ENCODE measurements around the gene TAF5L. TPM values are rescaled to one million over a fixed set of nuclear protein-coding genes. Genes with fewer than 3 reads are reported as not detected.
"Not testable (repeated sequence)": the region's sequence is repeated elsewhere in the genome, so short reads cannot be mapped to it uniquely, and the experiment has no call there.

The TAF5L gene
- total and polyA plus RNA-seq, 4 experiments from 2014 or later = 4.3 to 21.3 (median 13.9) TPM

DNA sequence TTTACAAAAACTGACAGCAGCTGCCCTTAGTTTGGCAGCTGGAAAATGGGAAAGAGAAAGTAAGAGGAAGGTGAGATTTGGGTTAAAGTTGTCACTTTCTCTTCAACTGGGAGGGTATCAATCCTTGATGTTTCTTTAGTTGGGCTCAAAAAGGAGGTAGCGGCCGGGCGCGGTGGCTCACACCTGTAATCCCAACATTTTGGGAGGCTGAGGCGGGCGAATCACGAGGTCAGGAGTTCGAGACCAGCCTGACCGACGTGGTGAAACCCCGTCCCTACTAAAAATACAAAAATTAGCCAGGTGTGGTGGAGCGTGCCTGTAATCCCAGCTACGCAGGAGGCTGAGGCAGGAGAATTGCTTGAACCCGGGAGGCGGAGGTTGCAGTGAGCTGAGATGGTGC lies 65.8 kb downstream of the TAF5L start:
- peaks cover 31% of the 10 kb centered on the region for H3K4me1 ChIP-seq (ENCODE audit: insufficient read depth, low read length)
- intact Hi-C loops (cut with micrococcal nuclease); DNase-seq; H3K9me3 ChIP-seq (ENCODE audit: control insufficient read depth in 1 of 2, low read length in 2 of 2); H3K27me3 ChIP-seq (ENCODE audit: insufficient read depth, low read length); H3K36me3 ChIP-seq (ENCODE audit: insufficient read depth, low read length); H3K4me3 ChIP-seq (ENCODE audit: low read length in 2 of 2); H3K27ac Mint-ChIP-seq; H3K36me3 Mint-ChIP-seq; H3K27ac ChIP-seq (ENCODE audit: low read depth, low read length); H3K27me3 Mint-ChIP-seq; H3K9me3 Mint-ChIP-seq: not testable (repeated sequence)
- CTCF ChIA-PET (ENCODE audit: partially characterized antibody) = interaction anchor here (1.9 to 5.6 kb wide), 2 partner anchors 66 to 304 kb away, joined by 4 to 37 read pairs; partner anchors contain the start of genes TAF5L and URB2
- H3K4me3 Mint-ChIP-seq = peak overlapping the region in 3 of 8 donors; percentile 10 to 34 (median 21)
- POLR2A ChIA-PET (ENCODE audit: partially characterized antibody) = interaction anchor here (1.4 kb wide), 2 partner anchors 63 to 68 kb away, joined by 3 to 4 read pairs; no protein-coding TSS in a partner anchor
- peaks cover 19 to 38% (median 29%) of the 10 kb centered on the region in 4 donors for H3K4me1 Mint-ChIP-seq

DNA sequence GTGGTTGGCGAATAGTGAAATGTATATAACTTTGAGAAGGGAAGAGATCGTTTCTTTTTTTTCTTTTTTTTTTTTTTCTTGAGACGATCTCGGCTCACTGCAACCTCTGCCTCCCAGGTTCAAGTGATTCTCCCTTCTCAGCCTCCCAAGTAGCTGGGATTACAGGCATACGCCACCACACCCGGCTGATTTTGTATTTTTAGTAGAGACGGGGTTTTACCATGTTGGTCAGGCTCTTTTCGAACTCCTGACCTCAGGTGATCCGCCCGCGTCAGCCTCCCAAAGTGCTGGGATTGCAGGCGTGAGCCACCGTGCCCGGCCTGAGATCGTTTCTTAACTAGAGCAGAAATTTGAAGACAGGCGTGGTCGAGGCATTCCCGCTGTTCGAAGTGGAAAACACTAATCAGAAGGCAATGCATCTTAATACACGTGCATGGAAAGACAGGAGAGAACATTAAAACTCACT lies 66.6 kb downstream of the TAF5L start:
- Histone ChIP-seq H3K27ac (ENCODE audit: low read depth, low read length) (peak overlapping the region; percentile 46), H3K4me1 (ENCODE audit: insufficient read depth, low read length) (peaks cover 37% of the 10 kb centered on the region), H3K4me3 (ENCODE audit: low read length in 2 of 2) (peak overlapping the region; percentile 10 to 76)
- not testable (repeated sequence) for H3K9me3 Mint-ChIP-seq; H3K27me3 Mint-ChIP-seq; H3K36me3 ChIP-seq (ENCODE audit: insufficient read depth, low read length); H3K36me3 Mint-ChIP-seq; DNase-seq; H3K9me3 ChIP-seq (ENCODE audit: control insufficient read depth in 1 of 2, low read length in 2 of 2); H3K27me3 ChIP-seq (ENCODE audit: insufficient read depth, low read length)
- intact Hi-C loops (cut with micrococcal nuclease) = loop anchor here (1.0 to 2.0 kb wide), 2 partner anchors 67 to 217 kb away; partner anchors contain the start of genes CCSAP, TAF5L and URB2
- H3K27ac Mint-ChIP-seq = peak overlapping the region; percentile 88 to 98 (median 93)
- CTCF ChIA-PET (ENCODE audit: partially characterized antibody) = interaction anchor here (0.9 to 5.6 kb wide), 11 partner anchors 11 to 303 kb away, joined by 3 to 37 read pairs (median 4); partner anchors contain the start of genes TAF5L and URB2
- POLR2A ChIA-PET (ENCODE audit: partially characterized antibody) = interaction anchor here (0.6 to 3.2 kb wide), 12 partner anchors 11 to 1419 kb away, joined by 3 to 104 read pairs (median 5); partner anchors contain the start of genes CCSAP, GALNT2, NUP133 and TAF5L
- H3K4me3 Mint-ChIP-seq = peak overlapping the region; percentile 92 to 98 (median 96)
- peaks cover 26 to 45% (median 35%) of the 10 kb centered on the region in 4 donors for H3K4me1 Mint-ChIP-seq

DNA sequence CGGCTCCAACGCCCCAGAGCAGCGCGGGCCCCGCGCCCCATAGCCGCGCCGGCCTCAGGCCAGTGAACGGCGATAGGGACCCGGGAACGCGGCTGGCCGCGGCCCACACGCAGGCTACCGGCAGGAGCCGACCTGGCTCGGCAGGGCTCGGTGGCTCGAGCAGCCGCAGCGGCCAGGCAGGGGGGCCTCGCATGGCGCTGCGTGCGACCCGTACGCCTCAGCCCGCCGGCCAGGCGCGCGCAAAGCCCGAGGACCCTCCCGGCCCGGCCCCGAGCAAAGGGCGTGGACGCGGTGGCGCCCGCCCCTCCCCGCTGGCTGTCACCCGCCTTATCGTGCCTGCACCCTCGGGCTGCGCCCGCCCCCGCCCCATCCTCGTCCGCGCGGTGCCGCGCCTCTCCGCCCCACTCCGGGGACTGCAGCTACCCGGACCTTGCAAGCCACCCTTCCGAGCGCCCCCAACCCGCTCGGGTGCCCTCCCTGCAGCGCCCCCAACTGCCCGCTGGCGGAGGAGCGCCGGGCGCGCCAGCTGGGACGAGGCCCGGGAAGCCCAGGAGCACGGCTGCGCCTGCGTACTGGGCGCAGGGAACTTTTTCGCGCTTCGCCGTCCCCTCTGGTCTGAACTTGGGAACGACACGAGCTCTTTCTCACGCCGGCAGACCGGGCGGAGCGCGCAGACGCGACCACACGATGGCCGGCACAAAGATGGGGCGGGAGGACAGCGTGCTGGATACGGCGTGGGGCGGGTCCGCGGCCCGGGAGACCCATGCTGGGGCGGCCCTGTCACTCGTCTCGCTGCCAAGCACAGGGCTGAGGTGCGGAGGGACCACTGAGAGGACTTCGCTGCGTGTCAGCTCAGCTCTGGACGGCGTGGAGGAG lies 67.2 kb downstream of the TAF5L start, which contains the start of gene ABCB10:
ABCB10 (minus strand) TSS at position 248 of the 876 bp plus-strand sequence; CDS start at position 193, 55 bp downstream.
- no peaks in the 10 kb centered on the region for H3K9me3 Mint-ChIP-seq
- CTCF ChIA-PET (ENCODE audit: partially characterized antibody) = interaction anchor here (0.9 to 5.6 kb wide), 11 partner anchors 10 to 303 kb away, joined by 3 to 37 read pairs (median 4); partner anchors contain the start of genes TAF5L and URB2
- POLR2A ChIA-PET (ENCODE audit: partially characterized antibody) = interaction anchor here (0.6 to 3.2 kb wide), 16 partner anchors 11 to 1824 kb away, joined by 3 to 104 read pairs (median 4); partner anchors contain the start of genes CCSAP, GALNT2, JMJD4 and NUP133
- Histone ChIP-seq H3K27me3 (ENCODE audit: insufficient read depth, low read length) (no peaks in the 10 kb centered on the region), H3K4me1 (ENCODE audit: insufficient read depth, low read length) (peaks cover 37% of the 10 kb centered on the region), H3K9me3 (ENCODE audit: control insufficient read depth in 1 of 2, low read length in 2 of 2) (no peaks in the 10 kb centered on the region), H3K36me3 (ENCODE audit: insufficient read depth, low read length) (no peaks in the 10 kb centered on the region), H3K27ac (ENCODE audit: low read depth, low read length) (peak within 1 kb of the TSS; percentile 46), H3K4me3 (ENCODE audit: low read length in 2 of 2) (peak within 1 kb of the TSS; percentile 24 to 76)
- H3K36me3 Mint-ChIP-seq = peaks cover 0 to 9% of the 10 kb centered on the region in 2 donors
- H3K4me3 Mint-ChIP-seq = peak within 1 kb of the TSS; percentile 92 to 98 (median 96)
- DNase-seq = peak; percentile 79 to 90 (median 82)
- intact Hi-C loops (cut with micrococcal nuclease) = loop anchor here (1.0 to 2.0 kb wide), 2 partner anchors 68 to 216 kb away; partner anchors contain the start of genes CCSAP, TAF5L and URB2
- H3K27ac Mint-ChIP-seq = peak within 1 kb of the TSS; percentile 89 to 98 (median 93)
- H3K27me3 Mint-ChIP-seq = no peaks in the 10 kb centered on the region
- peaks cover 28 to 50% (median 40%) of the 10 kb centered on the region in 4 donors for H3K4me1 Mint-ChIP-seq

GRCh38 chr1:229557913-229558414 lies 68.0 kb downstream of the TAF5L start:
- no peaks in the 10 kb centered on the region for H3K27me3 Mint-ChIP-seq
- H3K4me3 ChIP-seq (ENCODE audit: low read length in 2 of 2) = peak overlapping the region; percentile 24 to 76
- no peaks in the 10 kb centered on the region for H3K9me3 Mint-ChIP-seq

GRCh38 chr1:229557200-229557850 lies 68.6 kb downstream of the TAF5L start:
- Mint-ChIP-seq H3K27me3 (no peaks in the 10 kb centered on the region), H3K4me1 (peaks cover 35 to 62% (median 48%) of the 10 kb centered on the region in 4 donors), H3K9me3 (no peaks in the 10 kb centered on the region), H3K27ac (peak overlapping the region; percentile 71 to 91 (median 85)), H3K4me3 (peak overlapping the region; percentile 81 to 94 (median 90)), H3K36me3 (peaks cover 3 to 9% of the 10 kb centered on the region in 2 donors)
- intact Hi-C loops (cut with micrococcal nuclease) = loop anchor here (1.0 kb wide), 1 partner anchor 49 kb away; the partner anchor contains the start of gene NUP133
- no peaks in the 10 kb centered on the region for H3K9me3 ChIP-seq (ENCODE audit: control insufficient read depth in 1 of 2, low read length in 2 of 2)
- H3K27ac ChIP-seq (ENCODE audit: low read depth, low read length) = peak overlapping the region; percentile 33
- peak in 4 of 5 donors; percentile 16 to 28 (median 22) for DNase-seq
- no peaks in the 10 kb centered on the region for H3K36me3 ChIP-seq (ENCODE audit: insufficient read depth, low read length)
- peaks cover 38% of the 10 kb centered on the region for H3K4me1 ChIP-seq (ENCODE audit: insufficient read depth, low read length)
- no peaks in the 10 kb centered on the region for H3K27me3 ChIP-seq (ENCODE audit: insufficient read depth, low read length)
- ChIA-PET POLR2A (ENCODE audit: partially characterized antibody) (interaction anchor here (0.6 to 3.2 kb wide), 9 partner anchors 9 to 509 kb away, joined by 3 to 104 read pairs (median 5); partner anchors contain the start of genes GALNT2, NUP133, TAF5L and URB2), CTCF (ENCODE audit: partially characterized antibody) (interaction anchor here (0.8 to 5.6 kb wide), 3 partner anchors 13 to 295 kb away, joined by 3 to 37 read pairs (median 3); partner anchors contain the start of genes TAF5L and URB2)
- H3K4me3 ChIP-seq (ENCODE audit: low read length in 2 of 2) = peak overlapping the region; percentile 24 to 55

More at GRCh38 chr1:229557913-229558414, 68.0 kb downstream of the TAF5L start:
- H3K4me3 Mint-ChIP-seq = peak overlapping the region; percentile 81 to 94 (median 90)
- H3K27ac Mint-ChIP-seq = peak overlapping the region; percentile 71 to 91 (median 85)
- H3K4me1 Mint-ChIP-seq = peaks cover 31 to 57% (median 43%) of the 10 kb centered on the region in 4 donors
- CTCF ChIA-PET (ENCODE audit: partially characterized antibody) = interaction anchor here (1.0 to 5.6 kb wide), 7 partner anchors 13 to 302 kb away, joined by 3 to 37 read pairs (median 4); partner anchors contain the start of genes TAF5L and URB2
- peaks cover 3 to 9% of the 10 kb centered on the region in 2 donors for H3K36me3 Mint-ChIP-seq
- H3K27me3 ChIP-seq (ENCODE audit: insufficient read depth, low read length) = no peaks in the 10 kb centered on the region
- no peaks in the 10 kb centered on the region for H3K9me3 ChIP-seq (ENCODE audit: control insufficient read depth in 1 of 2, low read length in 2 of 2)
- POLR2A ChIA-PET (ENCODE audit: partially characterized antibody) = interaction anchor here (0.6 to 3.2 kb wide), 14 partner anchors 10 to 1823 kb away, joined by 3 to 104 read pairs (median 4); partner anchors contain the start of genes CCSAP, GALNT2, JMJD4 and NUP133
- DNase-seq = peak in 4 of 5 donors; percentile 21 to 34 (median 26)
- H3K4me1 ChIP-seq (ENCODE audit: insufficient read depth, low read length) = peaks cover 37% of the 10 kb centered on the region
- H3K27ac ChIP-seq (ENCODE audit: low read depth, low read length) = peak overlapping the region; percentile 33
- H3K36me3 ChIP-seq (ENCODE audit: insufficient read depth, low read length) = no peaks in the 10 kb centered on the region
- intact Hi-C loops (cut with micrococcal nuclease) = loop anchor here (1.0 to 2.0 kb wide), 2 partner anchors 50 to 215 kb away; partner anchors contain the start of genes CCSAP and NUP133
